ENCODE data around the gene BANP.

GRCh38 chr16:88047462-88047861 lies 96.2 kb downstream of the BANP start:
- TF ChIP-seq, protein P1, sequence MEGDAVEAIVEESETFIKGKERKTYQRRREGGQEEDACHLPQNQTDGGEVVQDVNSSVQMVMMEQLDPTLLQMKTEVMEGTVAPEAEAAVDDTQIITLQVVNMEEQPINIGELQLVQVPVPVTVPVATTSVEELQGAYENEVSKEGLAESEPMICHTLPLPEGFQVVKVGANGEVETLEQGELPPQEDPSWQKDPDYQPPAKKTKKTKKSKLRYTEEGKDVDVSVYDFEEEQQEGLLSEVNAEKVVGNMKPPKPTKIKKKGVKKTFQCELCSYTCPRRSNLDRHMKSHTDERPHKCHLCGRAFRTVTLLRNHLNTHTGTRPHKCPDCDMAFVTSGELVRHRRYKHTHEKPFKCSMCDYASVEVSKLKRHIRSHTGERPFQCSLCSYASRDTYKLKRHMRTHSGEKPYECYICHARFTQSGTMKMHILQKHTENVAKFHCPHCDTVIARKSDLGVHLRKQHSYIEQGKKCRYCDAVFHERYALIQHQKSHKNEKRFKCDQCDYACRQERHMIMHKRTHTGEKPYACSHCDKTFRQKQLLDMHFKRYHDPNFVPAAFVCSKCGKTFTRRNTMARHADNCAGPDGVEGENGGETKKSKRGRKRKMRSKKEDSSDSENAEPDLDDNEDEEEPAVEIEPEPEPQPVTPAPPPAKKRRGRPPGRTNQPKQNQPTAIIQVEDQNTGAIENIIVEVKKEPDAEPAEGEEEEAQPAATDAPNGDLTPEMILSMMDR (IDR thresholded peaks at IDR 0.05): no peak
- TF ChIP-seq POLR2A (IDR thresholded peaks at IDR 0.05): no peak
